ENCODE data around the gene CLDN16. TPM values are rescaled to one million over a fixed set of nuclear protein-coding genes. Genes with fewer than 3 reads are reported as not detected.

The CLDN16 gene
- total RNA-seq, 1 donor from 2014 or later: 0.74 TPM

GRCh38 chr3:190369668-190370295, 18.2 kb upstream of the CLDN16 start:
- Histone ChIP-seq H3K9me3 (no peaks in the 10 kb centered on the region), H3K27ac (no peak overlapping the region), H3K36me3 (no peaks in the 10 kb centered on the region), H3K4me3 (no peak overlapping the region), H3K27me3 (ENCODE audit: low read depth) (no peaks in the 10 kb centered on the region), H3K4me1 (no peaks in the 10 kb centered on the region)
- ATAC-seq (no peak), DNase-seq (no peak)
- intact Hi-C loops (cut with DNase I): no loop called here
- TF ChIP-seq, protein P1, sequence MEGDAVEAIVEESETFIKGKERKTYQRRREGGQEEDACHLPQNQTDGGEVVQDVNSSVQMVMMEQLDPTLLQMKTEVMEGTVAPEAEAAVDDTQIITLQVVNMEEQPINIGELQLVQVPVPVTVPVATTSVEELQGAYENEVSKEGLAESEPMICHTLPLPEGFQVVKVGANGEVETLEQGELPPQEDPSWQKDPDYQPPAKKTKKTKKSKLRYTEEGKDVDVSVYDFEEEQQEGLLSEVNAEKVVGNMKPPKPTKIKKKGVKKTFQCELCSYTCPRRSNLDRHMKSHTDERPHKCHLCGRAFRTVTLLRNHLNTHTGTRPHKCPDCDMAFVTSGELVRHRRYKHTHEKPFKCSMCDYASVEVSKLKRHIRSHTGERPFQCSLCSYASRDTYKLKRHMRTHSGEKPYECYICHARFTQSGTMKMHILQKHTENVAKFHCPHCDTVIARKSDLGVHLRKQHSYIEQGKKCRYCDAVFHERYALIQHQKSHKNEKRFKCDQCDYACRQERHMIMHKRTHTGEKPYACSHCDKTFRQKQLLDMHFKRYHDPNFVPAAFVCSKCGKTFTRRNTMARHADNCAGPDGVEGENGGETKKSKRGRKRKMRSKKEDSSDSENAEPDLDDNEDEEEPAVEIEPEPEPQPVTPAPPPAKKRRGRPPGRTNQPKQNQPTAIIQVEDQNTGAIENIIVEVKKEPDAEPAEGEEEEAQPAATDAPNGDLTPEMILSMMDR (IDR thresholded peaks at IDR 0.05): no peak

DNA sequence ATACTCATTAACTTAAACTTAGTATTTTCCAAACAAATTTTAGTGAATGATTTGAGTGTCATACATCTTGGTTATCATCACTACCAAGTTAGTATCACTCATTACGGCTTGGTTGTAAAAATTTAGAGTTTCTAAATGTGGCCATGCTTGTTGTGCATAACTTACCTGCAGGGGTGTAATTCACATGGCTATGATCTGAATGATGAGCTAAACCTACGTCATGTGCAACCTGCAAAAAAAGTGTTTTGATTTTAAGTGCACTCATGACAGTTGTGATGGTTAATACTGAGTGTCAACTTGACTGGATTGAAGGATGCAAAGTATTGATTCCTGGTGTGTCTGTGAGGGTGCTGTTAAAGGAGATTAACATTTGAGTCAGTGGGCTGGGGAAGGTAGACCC, 17.6 kb upstream of the CLDN16 start:
- DNase-seq: no peak
- ATAC-seq: no peak
- TF ChIP-seq, protein P1 (IDR thresholded peaks at IDR 0.05): no peak
- H3K4me1 ChIP-seq: no peaks in the 10 kb centered on the region
- H3K27ac ChIP-seq: no peak overlapping the region
- H3K9me3 ChIP-seq: no peaks in the 10 kb centered on the region
- H3K27me3 ChIP-seq (ENCODE audit: low read depth): no peaks in the 10 kb centered on the region
- no peak overlapping the region for H3K4me3 ChIP-seq
- no peaks in the 10 kb centered on the region for H3K36me3 ChIP-seq
- intact Hi-C loops (cut with DNase I): no loop called here

- Histone ChIP-seq H3K4me1 (no peaks in the 10 kb centered on the region), H3K9me3 (no peaks in the 10 kb centered on the region), H3K36me3 (no peaks in the 10 kb centered on the region), H3K27ac (no peak overlapping the region), H3K27me3 (ENCODE audit: low read depth) (no peaks in the 10 kb centered on the region), H3K4me3 (no peak overlapping the region)
- intact Hi-C loops (cut with DNase I): no loop called here
- no peak for DNase-seq
- TF ChIP-seq, protein P1 (IDR thresholded peaks at IDR 0.05): no peak
- ATAC-seq: no peak
Measured at GRCh38 chr3:190371152-190371551, 16.8 kb upstream of the CLDN16 start.

GRCh38 chr3:190375246-190375645, 12.7 kb upstream of the CLDN16 start:
- ATAC-seq (no peak), DNase-seq (no peak)
- Histone ChIP-seq H3K27me3 (ENCODE audit: low read depth) (no peaks in the 10 kb centered on the region), H3K4me3 (no peak overlapping the region), H3K9me3 (no peaks in the 10 kb centered on the region), H3K36me3 (no peaks in the 10 kb centered on the region), H3K27ac (no peak overlapping the region), H3K4me1 (no peaks in the 10 kb centered on the region)
- TF ChIP-seq, protein P1 (IDR thresholded peaks at IDR 0.05): no peak
- intact Hi-C loops (cut with DNase I): no loop called here

GRCh38 chr3:190375671-190376070, 12.3 kb upstream of the CLDN16 start:
- Histone ChIP-seq H3K27ac (no peak overlapping the region), H3K9me3 (no peaks in the 10 kb centered on the region), H3K4me1 (no peaks in the 10 kb centered on the region), H3K27me3 (ENCODE audit: low read depth) (no peaks in the 10 kb centered on the region), H3K4me3 (no peak overlapping the region), H3K36me3 (no peaks in the 10 kb centered on the region)
- DNase-seq: no peak
- TF ChIP-seq, protein P1 (IDR thresholded peaks at IDR 0.05): no peak
- ATAC-seq: no peak
- intact Hi-C loops (cut with DNase I): no loop called here

Data from lower lobe of right lung (tissue), 2 donors.